Activated CD8-positive, alpha-beta memory T cell treated with anti-CD3 and anti-CD28 coated beads, Interleukin-2, amount 50 U/mL, for 48 hours (primary cell): ENCODE measurements around the gene NSFL1C.
A peak's percentile ranks its signal among the peaks of the same experiment; 100 is the strongest.

ENCODE experiments used
- DNase-seq: peaks from one replicate; pipeline ENCODE4 v3.0.0-alpha.2; 2020

NSFL1C gene

DNA sequence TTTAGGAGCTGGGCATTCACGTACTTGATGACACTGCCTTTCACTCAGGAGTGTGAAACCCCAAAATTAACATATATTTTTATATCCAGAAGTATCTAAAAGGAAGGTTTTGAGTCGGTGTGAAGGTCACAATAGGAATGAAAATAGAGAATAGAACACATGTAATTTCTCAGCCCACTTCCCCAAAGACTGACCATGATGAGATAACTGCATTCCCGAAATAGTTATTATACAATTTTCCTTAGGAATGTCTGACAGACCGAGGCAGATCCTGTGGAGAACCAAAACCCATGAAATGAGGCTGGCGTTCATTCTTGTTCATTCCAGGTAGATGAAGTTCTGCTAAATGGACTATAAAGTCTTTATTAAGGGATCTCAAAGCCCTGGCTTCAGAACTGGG, 10.3 kb downstream of the NSFL1C start:
- DNase-seq = no peak

DNA sequence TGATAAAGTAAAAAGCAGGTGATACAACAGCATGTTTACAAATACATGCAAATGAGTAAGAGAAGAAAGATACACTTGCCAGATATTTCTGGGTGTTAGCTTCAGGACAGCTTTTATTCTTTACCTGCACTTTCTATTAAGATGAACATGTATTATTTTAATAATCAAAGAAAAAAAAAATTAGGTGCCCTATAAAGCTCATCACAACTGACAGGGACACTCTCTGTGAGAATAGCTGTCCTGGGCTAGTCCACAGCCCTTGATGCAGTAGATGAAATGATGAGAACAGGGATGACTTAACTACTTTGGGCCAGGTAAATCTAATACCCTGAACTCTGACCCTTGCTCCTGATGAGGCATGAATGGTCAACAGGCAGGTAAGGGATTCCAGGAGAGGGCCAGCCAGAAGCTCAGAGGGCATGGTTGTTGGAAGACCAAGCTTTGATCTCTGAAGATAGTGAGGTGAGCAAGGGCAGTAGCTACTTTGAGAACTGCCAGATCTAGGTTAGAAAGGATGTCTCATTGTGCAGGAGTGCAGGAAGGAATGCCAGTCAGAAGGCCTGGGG, 15.6 kb downstream of the NSFL1C start:
- DNase-seq = no peak

DNA sequence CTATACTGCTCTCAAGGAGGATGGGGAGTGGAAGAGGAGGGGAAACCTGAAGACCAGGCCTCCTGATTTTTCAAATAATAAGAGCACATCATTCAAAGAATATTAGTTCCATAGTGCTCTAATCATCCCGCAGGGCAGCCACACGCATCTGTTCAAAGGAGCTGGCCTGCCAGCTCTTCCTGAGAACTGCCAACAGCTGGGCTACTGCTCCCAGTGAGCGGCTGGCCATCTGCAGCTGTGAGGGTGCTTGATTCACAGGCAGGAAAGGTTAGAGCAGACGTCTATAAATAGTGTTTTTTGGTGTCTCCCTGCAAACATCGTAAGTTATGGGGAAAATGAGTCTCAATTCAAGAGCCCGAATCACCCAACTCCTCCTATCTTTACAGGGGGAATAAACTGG, 17.3 kb downstream of the NSFL1C start:
- no peak for DNase-seq

DNA sequence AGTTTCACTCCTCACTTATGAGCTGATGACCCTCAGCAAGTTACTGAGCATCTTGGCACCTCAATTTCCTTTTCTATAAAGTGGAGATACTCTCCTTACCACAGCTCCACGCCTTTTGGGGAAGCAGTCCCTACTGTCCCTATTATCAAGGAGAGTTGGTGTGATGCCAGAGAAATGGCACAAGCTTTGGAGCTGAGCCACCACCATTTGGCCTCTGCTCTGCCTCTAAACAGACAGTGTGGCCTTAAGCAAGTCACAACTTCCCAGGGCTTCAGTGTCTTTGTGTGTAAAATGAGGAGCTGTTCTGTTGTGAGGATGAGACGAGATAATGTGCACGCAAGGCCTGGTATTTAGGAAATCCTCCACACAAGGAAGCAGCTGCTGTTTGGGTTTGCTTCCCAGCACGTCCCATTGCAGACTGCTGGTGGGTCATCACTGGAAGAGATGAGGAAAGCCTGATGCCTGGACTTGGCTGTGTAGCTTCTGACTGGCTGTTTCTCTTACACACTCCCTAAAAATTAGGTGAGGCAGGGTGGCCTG, 18.5 kb downstream of the NSFL1C start:
- DNase-seq = no peak

DNA sequence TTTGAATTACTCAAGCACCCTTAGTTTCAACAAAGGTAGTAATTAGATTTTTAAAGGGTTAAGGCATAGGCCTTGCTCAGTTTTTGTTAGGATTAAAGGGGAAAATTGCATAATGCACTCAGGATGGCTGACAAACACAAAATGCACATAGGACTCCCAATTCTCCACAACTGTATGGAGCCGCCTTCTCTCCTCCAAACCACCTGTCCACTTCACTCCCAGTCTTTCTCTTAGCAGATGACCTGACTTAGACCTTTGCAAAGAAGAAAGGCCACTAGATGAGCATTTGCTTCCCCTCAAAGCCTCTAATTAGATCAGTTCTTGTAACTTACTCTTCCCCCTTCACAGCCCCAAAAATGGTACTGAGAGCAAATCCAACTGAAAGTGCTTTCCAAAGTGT, 20.1 kb downstream of the NSFL1C start:
- DNase-seq = no peak

DNA sequence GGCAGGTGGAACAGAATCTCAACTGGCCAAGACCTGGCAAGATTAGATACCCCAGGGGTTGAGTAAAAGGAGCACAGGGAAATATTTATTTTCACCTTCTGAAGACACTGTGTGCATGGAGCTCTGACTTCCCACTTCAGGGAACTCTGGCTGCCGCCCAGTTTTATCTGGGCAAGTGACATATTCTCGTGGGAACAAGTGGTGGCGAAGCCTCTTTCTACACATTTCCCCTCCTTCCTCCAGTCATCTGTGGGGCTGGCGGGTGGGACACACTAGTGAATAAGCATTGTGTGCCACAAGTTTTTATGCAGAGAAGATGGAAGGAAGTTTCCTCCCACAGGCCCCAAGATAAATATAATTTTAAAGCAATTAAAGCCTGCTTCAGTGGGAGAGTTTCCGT, 23.6 kb downstream of the NSFL1C start:
- no peak for DNase-seq

DNA sequence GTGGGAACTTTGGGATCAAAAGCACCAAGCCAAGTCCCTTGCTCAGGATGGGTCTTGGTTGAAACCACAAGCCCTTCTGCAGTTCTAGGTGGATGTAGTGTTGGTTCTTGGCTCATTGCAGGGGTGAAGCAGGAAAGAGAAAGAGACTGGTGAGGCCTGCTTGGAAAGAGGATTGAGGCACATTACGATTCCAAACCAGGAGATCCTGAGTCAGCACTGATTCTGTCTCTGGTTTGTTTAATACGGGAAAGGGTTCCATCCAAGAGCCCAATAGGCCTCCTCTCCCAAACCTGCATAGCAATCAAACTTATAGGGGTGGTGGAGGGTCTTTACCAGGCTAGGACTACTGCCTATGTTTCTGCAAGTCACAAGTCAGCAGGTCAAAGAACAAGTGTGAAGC, 24.3 kb downstream of the NSFL1C start:
- no peak for DNase-seq

DNA sequence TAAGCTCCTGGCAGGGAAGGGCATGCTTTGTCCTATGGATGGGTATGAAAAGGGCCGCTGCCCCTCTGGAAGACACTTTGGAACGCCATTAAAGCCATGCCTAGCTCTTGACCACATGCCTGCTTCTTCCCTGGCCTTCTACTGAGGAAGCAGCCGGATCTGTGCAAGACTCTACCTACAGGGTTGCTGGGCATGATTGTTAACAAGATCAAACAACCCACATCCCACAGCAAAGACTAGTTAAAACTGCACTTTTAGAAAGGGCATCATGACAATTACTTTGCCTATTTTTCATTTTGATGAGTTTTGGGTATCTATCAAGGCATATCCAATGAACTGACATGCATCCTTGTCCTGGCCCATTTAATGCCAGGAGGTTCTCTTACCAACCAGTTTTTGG, 25.5 kb downstream of the NSFL1C start:
- DNase-seq = no peak

DNA sequence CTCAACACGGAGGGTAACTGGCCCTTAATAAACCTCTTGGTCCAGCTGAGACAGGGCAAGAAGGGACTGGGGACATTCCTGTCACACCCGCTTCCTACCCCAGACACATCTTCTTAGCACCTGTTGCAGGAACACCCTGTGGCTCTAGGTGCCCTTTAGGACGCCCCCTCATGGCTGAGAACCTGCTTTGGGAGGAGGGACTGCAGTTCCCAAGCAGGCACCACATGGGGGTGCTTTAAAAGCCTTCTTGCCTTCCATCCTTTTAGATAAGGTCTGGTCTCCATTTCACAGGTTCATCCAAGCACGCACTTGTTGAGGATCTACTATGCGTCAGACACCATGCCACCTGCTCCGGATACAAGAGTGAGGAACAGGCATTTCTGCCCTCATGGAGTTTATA, 26.6 kb downstream of the NSFL1C start:
- DNase-seq = no peak

DNA sequence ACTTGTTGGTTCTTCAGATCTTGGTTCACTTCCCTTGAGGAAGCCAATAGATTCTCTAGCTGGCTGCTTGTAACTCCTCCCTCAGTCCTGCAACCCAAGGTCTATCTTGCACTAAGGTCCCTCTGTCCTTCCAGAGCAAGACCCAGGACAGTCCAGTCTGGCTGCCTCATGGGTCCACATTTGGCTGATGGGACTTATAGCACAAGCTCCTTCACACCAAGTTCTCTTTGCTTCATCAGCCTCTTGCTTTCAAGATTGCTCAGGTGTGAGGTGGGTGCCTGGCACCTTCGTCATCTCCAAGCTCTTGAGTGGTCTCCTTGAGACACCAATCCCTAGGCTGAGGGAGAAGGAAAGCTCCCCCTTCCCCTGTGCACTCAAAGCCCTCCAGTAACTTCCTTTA, 28.3 kb downstream of the NSFL1C start:
- DNase-seq = no peak

DNA sequence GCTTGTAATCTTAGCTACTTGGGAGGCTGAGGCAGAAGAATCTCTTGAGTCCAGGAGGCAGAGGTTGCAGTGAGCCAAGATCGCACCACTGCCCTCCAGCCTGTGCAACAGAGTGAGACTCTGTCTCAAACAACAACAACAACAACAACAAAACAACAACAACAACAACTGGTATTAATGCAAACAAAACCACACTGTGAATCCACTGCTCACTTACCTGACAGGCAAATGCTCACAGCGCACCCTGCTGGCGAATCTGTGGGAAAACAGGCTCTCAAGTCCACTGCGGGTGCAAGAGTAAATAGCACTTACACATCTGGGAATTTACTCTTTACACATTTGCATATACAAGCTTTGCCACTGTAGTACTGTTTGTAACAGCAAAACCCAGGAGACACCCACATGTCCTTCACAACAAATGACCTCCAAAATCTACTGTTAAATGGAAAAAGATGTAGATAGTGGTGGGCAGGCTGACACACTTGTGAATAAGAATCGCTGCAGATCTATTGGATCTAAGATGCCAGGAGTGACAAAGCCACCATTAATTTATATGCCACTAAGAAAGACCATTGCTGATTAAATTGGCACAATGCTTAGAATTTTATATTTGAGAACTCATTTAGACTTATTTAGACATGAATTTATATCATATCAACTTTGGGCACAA, 29.3 kb downstream of the NSFL1C start:
- peak; percentile 89 for DNase-seq

DNA sequence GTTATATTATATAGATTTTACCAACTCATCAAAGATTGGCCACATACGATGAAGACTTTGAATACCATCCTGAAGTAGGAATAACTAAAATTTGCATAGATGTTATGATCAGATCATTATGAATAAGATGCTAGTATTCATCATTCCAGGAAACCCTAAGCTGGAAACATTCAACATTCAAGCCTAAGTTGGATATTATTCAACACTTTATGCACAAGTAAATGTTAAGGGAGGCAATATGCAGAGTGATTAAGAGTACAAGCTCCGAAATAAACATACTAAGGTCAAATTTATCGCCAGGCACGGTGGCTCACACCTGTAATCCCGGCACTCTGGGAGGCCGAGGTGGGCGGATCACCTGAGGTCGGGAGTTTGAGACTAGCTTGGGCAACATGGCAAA, 30.4 kb downstream of the NSFL1C start:
- no peak for DNase-seq

DNA sequence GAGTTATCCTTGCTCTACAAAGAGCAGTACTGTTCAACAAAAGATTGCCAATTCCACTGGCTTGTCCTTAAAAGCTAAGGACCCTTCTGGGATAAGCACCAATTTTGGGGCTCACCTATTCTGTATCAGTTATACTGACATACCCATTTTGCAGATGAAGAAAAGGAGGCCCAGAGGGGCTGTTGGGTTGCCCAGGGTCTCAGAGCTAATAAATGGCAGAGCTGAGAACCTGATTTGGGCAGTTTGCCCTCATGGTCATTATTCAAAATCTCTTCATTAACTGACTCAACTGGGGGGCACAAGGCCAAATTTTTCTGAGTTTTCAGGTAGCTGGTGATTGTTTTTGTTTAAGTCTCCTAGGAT, 31.3 kb downstream of the NSFL1C start:
- DNase-seq = no peak

DNA sequence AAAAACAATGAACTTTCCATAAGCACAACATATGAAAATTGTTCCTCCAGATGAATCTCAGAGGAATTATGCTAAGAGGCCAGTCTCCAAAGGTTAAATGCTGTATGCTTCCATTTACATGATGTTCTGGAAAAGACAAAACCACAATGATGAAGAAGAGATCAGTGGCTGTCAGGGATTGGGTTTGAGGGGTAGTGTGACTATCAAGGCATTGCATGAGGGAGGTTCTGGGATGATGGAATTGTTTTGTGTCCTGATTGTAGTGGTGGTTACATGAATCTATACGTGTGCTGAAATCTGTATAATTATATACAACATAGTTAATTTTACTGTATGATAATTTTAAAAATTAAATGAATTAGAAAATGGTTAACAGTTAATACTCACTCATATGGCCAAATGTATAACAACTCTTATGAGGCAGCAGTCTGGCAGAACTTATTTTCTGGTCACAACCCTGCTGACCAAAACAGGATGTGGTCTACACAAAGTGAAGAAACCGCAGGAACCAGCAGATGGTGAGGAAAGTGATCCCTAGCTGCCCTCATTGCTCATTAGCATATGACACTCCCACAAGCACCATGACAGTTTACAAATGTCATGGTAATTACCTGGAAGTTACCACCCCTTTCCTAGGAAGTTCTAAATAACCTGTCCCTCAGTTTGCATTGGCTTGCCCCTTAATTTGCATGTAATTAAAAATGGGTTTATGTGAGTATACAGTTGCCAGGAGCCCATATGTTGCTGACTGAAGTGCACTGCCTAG, 31.9 kb downstream of the NSFL1C start:
- DNase-seq = peak; percentile 71

DNA sequence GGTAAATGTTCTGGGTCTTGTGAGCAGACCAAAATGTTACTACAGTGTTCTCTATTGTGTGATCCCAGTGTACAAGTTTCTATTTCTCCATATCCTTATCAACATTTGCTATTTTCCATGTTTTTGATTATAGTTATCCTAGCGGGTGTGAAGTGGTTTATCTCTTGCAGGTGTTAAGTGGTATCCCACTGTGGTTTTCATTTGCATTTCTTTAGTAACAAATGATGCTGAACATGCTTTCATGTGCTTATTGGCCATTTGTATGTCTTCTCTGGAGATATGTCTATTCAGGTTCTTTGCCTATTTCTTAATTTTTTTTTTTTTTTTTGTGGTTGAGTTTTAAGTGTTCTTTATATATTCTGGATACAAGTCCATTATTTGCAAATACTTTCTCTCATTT, 35.5 kb downstream of the NSFL1C start:
- no peak for DNase-seq

DNA sequence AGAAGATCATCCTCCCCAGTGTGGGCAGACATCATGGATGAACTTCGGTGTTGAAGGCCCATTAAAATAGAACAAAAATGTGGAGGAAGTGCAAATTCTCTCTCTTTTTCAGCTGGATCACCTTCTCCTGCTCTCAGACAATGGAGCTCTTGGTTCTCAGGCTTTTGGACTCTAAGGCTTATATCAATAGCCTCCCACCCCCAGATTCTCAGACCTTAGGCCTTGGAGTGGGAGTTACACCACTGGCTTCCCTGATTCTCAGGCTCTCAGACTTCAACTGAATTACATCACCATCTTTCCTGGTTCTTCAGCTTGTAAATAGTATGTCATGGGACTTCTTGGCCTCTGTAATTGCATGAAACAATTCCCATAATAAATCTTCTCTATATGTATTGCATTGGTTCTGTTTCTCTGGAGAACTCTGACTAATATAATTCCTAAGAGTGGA, 36.6 kb downstream of the NSFL1C start:
- DNase-seq = no peak

DNA sequence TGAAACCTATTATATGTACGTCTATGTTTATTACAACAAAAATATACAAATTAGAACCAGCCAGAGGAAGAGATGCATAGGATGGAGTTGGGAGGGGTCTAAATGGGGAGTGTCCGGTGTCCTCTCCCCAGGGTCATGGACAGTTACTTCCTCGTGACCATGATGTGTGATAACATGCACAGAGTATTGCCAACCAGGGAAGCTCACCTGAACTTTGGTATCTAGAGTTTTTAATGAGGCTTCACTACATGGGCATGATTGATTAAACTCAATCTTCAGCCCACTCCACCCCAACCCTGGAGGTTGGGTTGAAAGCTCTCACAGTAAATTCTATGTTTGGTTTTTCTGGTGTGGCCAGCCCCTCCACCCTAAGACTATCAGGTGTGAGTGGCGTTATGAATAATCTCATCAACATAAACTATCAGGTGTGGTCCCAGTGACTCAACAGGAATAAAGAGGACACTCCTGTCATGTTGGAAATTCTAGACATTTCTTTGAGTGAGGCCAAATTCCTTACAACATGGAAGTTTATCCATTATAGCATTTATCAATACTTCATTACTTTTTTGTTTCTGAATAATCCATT, 37.4 kb downstream of the NSFL1C start:
- no peak for DNase-seq

DNA sequence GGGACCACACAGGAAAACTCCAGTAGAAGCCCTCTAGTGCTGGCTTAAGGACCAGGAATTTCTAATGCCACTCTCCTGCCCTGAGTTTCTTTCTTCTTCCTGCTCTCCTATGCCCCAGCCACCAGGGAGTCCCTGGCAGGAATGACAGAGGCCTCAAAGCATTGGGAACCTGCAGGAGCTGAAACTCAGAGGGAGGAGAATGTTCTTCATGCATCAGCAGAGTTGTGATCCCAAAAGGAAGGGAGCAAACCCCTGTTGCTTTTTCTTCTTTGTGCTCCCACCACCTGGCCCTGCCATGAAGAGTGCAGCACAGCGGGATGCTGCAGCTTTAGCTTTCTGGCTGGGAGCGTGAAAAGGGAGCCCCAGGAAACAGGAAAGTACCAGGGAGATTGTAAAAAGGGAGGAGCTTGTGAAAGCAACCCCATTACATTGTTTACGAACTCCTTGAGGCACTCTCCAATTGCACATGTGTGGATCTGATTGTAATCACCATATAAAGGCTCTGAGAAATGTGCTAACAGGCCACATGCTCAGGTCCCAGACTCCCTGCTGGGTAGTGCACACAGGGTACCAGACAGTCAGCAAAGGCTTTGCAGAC, 39.1 kb downstream of the NSFL1C start:
- no peak for DNase-seq

DNA sequence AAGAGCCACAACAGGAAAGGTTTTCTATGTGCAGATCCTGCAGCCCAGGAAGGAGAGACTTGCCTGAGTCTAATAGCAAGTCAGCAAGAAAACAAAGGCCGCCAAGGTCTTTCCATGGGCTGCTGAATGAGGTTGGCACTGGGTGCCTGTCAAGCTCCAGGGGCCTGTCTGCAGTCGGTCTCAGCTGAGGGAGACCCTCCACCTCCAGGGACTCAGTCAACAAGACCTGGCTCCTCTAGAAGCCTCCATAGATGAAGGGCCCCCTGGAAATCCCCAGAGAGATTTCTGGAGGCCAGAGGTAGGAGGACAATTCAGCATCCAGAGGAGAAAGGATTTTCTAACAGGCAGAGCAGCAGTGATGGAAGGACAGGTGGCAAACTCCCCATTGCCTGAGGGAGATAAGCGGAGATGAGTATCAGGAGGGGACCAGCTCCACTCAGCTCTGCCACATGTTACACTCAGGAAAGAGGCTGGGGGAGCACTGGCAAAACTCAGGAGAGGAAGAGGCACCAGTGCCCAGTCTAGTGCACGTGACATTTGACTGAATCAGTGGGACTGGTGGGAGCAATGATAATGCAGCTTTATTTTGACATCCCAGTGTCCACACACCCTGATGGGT, 40.3 kb downstream of the NSFL1C start:
- DNase-seq = no peak

DNA sequence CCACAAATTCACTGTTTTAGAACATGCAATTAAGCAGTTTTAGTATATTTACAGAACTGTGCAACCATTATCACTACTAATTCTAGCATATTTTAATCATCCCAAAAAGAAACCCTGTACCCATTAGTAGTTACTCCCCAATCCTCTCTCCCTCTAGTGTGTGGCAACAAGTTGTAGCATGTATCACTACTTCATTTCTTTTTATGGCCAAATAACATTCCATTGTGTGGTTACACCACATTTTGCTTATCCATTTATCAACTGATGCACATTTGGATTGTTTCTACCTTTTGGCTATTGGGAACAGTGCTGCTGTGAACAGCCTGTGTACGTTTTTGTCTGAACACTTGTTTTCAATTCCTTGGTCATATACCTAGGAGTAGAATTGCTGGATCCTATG, 42.3 kb downstream of the NSFL1C start:
- DNase-seq = no peak

DNA sequence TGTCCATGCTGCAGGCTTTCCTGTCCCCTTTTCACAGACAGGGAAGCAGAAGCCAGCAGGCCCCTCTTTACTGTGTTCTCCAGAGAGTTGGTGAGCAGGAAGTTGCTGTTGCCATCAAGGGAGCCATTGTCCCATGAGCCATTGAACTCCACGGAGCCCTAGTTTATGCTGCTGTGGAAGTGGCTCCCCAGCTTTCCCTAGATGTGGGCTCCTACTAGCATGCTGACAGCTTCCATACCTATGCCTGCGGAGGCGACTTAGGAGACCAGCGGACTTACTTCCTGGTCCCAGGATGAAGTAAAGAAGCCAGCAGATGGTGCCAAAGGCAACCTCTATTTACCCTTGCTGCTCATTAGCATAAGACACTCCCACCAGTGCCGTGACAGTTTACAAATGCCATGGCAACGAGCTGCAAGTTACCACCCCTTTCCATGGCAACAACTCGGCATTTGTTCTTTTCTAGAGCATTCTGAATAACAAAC, 43.0 kb downstream of the NSFL1C start:
- DNase-seq = no peak

DNA sequence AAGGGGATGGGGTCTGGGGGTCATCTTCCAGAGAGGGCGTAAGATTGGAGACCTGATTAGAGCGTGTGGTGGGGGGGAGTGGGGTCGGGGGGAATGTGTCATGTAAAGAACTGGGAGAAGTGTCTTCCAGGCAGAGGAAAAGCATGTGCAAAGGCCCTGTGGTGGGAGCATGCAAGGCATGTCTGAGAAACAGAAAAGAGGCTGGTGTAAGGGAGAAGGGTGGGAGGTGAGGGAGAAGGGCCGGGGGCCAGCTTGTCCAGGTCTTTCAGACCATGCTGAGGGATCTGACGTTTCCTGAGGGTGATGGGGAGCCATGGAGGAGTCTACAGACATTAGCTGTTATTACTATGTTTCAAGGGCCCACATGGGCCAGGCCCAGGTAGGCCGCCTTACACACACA, 43.4 kb downstream of the NSFL1C start:
- DNase-seq = no peak

DNA sequence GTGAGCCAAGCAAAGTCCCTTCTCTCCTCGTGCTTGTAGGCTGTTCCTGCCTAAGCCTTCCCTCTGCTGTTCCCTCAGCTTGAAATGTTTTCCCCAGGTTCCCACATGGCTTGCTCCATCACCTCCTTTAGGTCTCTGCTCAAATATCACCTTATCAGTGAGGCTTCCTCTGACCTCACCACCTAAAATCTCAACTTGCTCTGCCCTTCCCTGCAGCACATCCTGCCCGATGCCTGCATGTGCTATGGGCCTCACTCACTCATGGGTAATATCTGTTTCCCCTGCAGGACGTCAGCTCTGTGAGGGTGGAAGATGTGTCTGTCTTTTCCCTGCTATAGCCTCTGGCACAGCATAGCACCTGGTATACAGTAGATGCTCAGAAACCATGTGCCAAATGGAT, 43.9 kb downstream of the NSFL1C start:
- DNase-seq = no peak
